Naive thymus-derived CD4-positive, alpha-beta T cell (primary cell): ENCODE data around the gene PDE4C. TPM values are rescaled to one million over a fixed set of nuclear protein-coding genes. Genes with fewer than 3 reads are reported as not detected.
"Not testable (repeated sequence)": the region's sequence is repeated elsewhere in the genome, so short reads cannot be mapped to it uniquely, and the experiment has no call there.

Experiments
- ATAC-seq: fragments of 150-1000 bp; cut with Tn5 transposase; 2 replicates; pipeline ENCODE4 v1.10.0; 2021; ENCODE audit warnings: mild to moderate bottlenecking, moderate library complexity
- CTCF ChIA-PET: fragments of 350-600 bp; sonication (Branson Sonifier 250); formaldehyde crosslinking; loops from one replicate; lab custom pipeline; 2021; ENCODE audit warnings: antibody characterized with exemption; lab: Charles Lee
- POLR2A ChIA-PET: fragments of 350-600 bp; sonication (Branson Sonifier 250); formaldehyde crosslinking; loops from one replicate; lab custom pipeline; 2021; ENCODE audit warnings: antibody characterized with exemption, inconsistent platforms; lab: Charles Lee
- DNase-seq, 9 donors: peaks; one replicate each; pipeline versions ENCODE4 v3.0.0 to v3.0.0-alpha.2; 2020 to 2022; ENCODE audit warnings: mixed read lengths in 1 of 9
- H3K27ac ChIP-seq: one replicate; pipeline ENCODE4 v1.7.0; 2013; ENCODE audit warnings: mild to moderate bottlenecking, low read depth, low read length, moderate library complexity
- H3K27me3 ChIP-seq, 2 donors: one replicate each; pipeline ENCODE4 v1.7.0; 2013; ENCODE audit warnings: low read length in 2 of 2, mild to moderate bottlenecking in 2 of 2, moderate library complexity in 2 of 2; ENCODE audit not compliant: control insufficient read depth in 2 of 2, insufficient read depth in 2 of 2
- H3K36me3 ChIP-seq, 3 experiments: 1 replicate in 2 of 3; 2 replicates in 1 of 3; pipeline ENCODE4 v1.7.0; 2013; ENCODE audit warnings: low read length in 3 of 3, mild to moderate bottlenecking in 3 of 3, moderate library complexity in 1 of 3; ENCODE audit not compliant: insufficient read depth in 3 of 3, control insufficient read depth in 2 of 3
- H3K4me1 ChIP-seq, 2 donors: one replicate each; pipeline ENCODE4 v1.7.0; 2013; ENCODE audit warnings: low read length in 2 of 2, mild to moderate bottlenecking in 2 of 2, moderate library complexity in 1 of 2; ENCODE audit not compliant: control insufficient read depth in 2 of 2, insufficient read depth in 2 of 2
- H3K4me3 ChIP-seq: 2 replicates; pipeline ENCODE4 v1.7.0; 2013; ENCODE audit warnings: mild to moderate bottlenecking, low read length
- H3K9me3 ChIP-seq, 3 experiments: 1 replicate in 2 of 3; 2 replicates in 1 of 3; pipeline ENCODE4 v1.7.0; 2013; ENCODE audit warnings: low read length in 3 of 3; ENCODE audit not compliant: control insufficient read depth in 2 of 3
- H3K27ac Mint-ChIP-seq, 9 donors: one replicate each; pipeline ENCODE4 v1.8.0; 2020 to 2022; ENCODE audit warnings: mixed read lengths in 9 of 9, mild to moderate bottlenecking in 8 of 9, moderate library complexity in 5 of 9, inconsistent platforms in 2 of 9
- H3K27me3 Mint-ChIP-seq, 5 donors: one replicate each; pipeline ENCODE4 v1.8.0; 2021 to 2022; ENCODE audit warnings: mixed read lengths in 5 of 5, mild to moderate bottlenecking in 1 of 5
- H3K36me3 Mint-ChIP-seq, 5 donors: one replicate each; pipeline ENCODE4 v1.8.0; 2020 to 2022; ENCODE audit warnings: mixed read lengths in 5 of 5, mild to moderate bottlenecking in 3 of 5, inconsistent platforms in 1 of 5
- H3K4me1 Mint-ChIP-seq, 7 donors: one replicate each; pipeline ENCODE4 v1.8.0; 2020 to 2022; ENCODE audit warnings: mixed read lengths in 7 of 7, mild to moderate bottlenecking in 3 of 7, inconsistent platforms in 1 of 7
- H3K4me3 Mint-ChIP-seq, 10 donors: one replicate each; pipeline ENCODE4 v1.8.0; 2020 to 2022; ENCODE audit warnings: mild to moderate bottlenecking in 10 of 10, mixed read lengths in 10 of 10, moderate library complexity in 6 of 10, inconsistent platforms in 2 of 10
- H3K9me3 Mint-ChIP-seq, 11 donors: one replicate each; pipeline ENCODE4 v1.8.0; 2020 to 2022; ENCODE audit warnings: mixed read lengths in 11 of 11, mild to moderate bottlenecking in 4 of 11, inconsistent platforms in 1 of 11, moderate library complexity in 1 of 11
- intact Hi-C, 2 donors: fragments of 100-400 bp; cut with micrococcal nuclease; formaldehyde crosslinking; loops; one replicate each; pipeline ENCODE4 v1.15.1; 2023
- polyA plus RNA-seq, 2 donors: library from polyadenylated mRNA; unstranded; fragments of 300-500 nt; fragmentation: Illumina TruSeq; gene quantifications; one replicate each; pipeline ENCODE4 v1.2.3, GENCODE V29; 2021
- total RNA-seq, 6 experiments: library from RNA in 5 of 6; stranded (reverse) in 5 of 6; gene quantifications; 1 replicate in 5 of 6; 2 replicates in 1 of 6; pipeline ENCODE4 v1.2.3 and lab custom pipeline; 2021 to 2026

Gene PDE4C
- total and polyA plus RNA-seq, 7 experiments from 2014 or later: not detected

GRCh38 chr19:18211683-18212082, 14.6 kb downstream of the PDE4C start:
- H3K9me3 ChIP-seq: no peaks in the 10 kb centered on the region
- H3K4me3 ChIP-seq: no peak overlapping the region
- H3K4me3 Mint-ChIP-seq: no peak overlapping the region
- H3K9me3 Mint-ChIP-seq: no peaks in the 10 kb centered on the region
- H3K4me1 Mint-ChIP-seq: no peaks in the 10 kb centered on the region
- POLR2A ChIA-PET: interaction anchor here (0.6 kb wide), 2 partner anchors 147 to 261 kb away, joined by 3 read pairs; no protein-coding TSS in a partner anchor
- no peaks in the 10 kb centered on the region for H3K4me1 ChIP-seq
- H3K36me3 ChIP-seq: no peaks in the 10 kb centered on the region
- no peak overlapping the region for H3K27ac ChIP-seq
- ATAC-seq (no peak), DNase-seq (no peak)
- H3K27ac Mint-ChIP-seq: no peak overlapping the region
- CTCF ChIA-PET: interaction anchor here (0.7 kb wide), 1 partner anchor 1088 kb away, joined by 6 read pairs; no protein-coding TSS in a partner anchor
- H3K36me3 Mint-ChIP-seq: no peaks in the 10 kb centered on the region
- intact Hi-C loops: no loop called here
- no peaks in the 10 kb centered on the region for H3K27me3 ChIP-seq
- H3K27me3 Mint-ChIP-seq: peaks cover 0 to 19% (median 11%) of the 10 kb centered on the region in 5 donors

GRCh38 chr19:18209912-18210311, 16.3 kb downstream of the PDE4C start:
- intact Hi-C loops: loop anchor here in 1 of 2 donors (2.0 kb wide), 1 partner anchor 201 kb away; no protein-coding TSS in a partner anchor
- not testable (repeated sequence) for H3K4me3 Mint-ChIP-seq, H3K27me3 ChIP-seq, H3K27ac Mint-ChIP-seq, H3K4me1 Mint-ChIP-seq, H3K9me3 ChIP-seq, H3K36me3 Mint-ChIP-seq, ATAC-seq, H3K9me3 Mint-ChIP-seq, H3K4me3 ChIP-seq, H3K36me3 ChIP-seq, DNase-seq, H3K4me1 ChIP-seq, H3K27ac ChIP-seq
- ChIA-PET CTCF (interaction anchor here (1.3 to 1.8 kb wide), 3 partner anchors 40 to 201 kb away, joined by 4 to 5 read pairs (median 4); no protein-coding TSS in a partner anchor), POLR2A (interaction anchor here (0.6 kb wide), 1 partner anchor 10 kb away, joined by 3 read pairs; no protein-coding TSS in a partner anchor)
- peaks cover 0 to 16% (median 11%) of the 10 kb centered on the region in 5 donors for H3K27me3 Mint-ChIP-seq

- ChIA-PET POLR2A (interaction anchor here (0.6 kb wide), 1 partner anchor 254 kb away, joined by 3 read pairs; no protein-coding TSS in a partner anchor), CTCF (interaction anchor here (0.7 to 8.2 kb wide), 2 partner anchors 44 to 110 kb away, joined by 5 to 95 read pairs; a partner anchor contains a TSS)
- peaks cover 0 to 16% (median 11%) of the 10 kb centered on the region in 5 donors for H3K27me3 Mint-ChIP-seq
- peak in 7 of 9 donors; percentile 25 to 72 (median 50) for DNase-seq
- H3K4me1 ChIP-seq: peaks cover 10 to 12% of the 10 kb centered on the region in 2 donors
- no peak for ATAC-seq
- H3K9me3 ChIP-seq: no peaks in the 10 kb centered on the region
- H3K4me1 Mint-ChIP-seq: peaks cover 0 to 9% (median 6%) of the 10 kb centered on the region in 7 donors
- no peak overlapping the region for H3K4me3 Mint-ChIP-seq
- H3K27ac Mint-ChIP-seq: no peak overlapping the region
- H3K27ac ChIP-seq: no peak overlapping the region
- H3K4me3 ChIP-seq: no peak overlapping the region
- H3K9me3 Mint-ChIP-seq: no peaks in the 10 kb centered on the region
- intact Hi-C loops: loop anchor here (1.0 to 2.0 kb wide), 4 partner anchors 43 to 202 kb away; no protein-coding TSS in a partner anchor
- no peaks in the 10 kb centered on the region for H3K36me3 ChIP-seq
- no peaks in the 10 kb centered on the region for H3K27me3 ChIP-seq
- H3K36me3 Mint-ChIP-seq: no peaks in the 10 kb centered on the region
Observed at GRCh38 chr19:18208098-18208951, 17.9 kb downstream of the PDE4C start.

GRCh38 chr19:18206018-18206417, 20.2 kb downstream of the PDE4C start:
- Mint-ChIP-seq H3K9me3 (peaks cover 0 to 3% (median 0%) of the 10 kb centered on the region in 11 donors), H3K4me1 (peaks cover 11 to 26% (median 22%) of the 10 kb centered on the region in 7 donors), H3K36me3 (peaks cover 0 to 6% (median 0%) of the 10 kb centered on the region in 5 donors), H3K4me3 (no peak overlapping the region), H3K27ac (peak overlapping the region in 1 of 9 donors; percentile 31), H3K27me3 (peaks cover 0 to 16% (median 7%) of the 10 kb centered on the region in 5 donors)
- Histone ChIP-seq H3K4me3 (no peak overlapping the region), H3K36me3 (no peaks in the 10 kb centered on the region), H3K27ac (no peak overlapping the region), H3K4me1 (peaks cover 15 to 16% of the 10 kb centered on the region in 2 donors), H3K9me3 (no peaks in the 10 kb centered on the region), H3K27me3 (no peaks in the 10 kb centered on the region)
- ChIA-PET POLR2A (interaction anchor here (1.0 to 4.5 kb wide), 4 partner anchors 13 to 116 kb away, joined by 3 to 50 read pairs (median 23); partner anchors contain the start of genes JUND, LSM4 and MPV17L2), CTCF (interaction anchor here (0.6 to 8.2 kb wide), 4 partner anchors 32 to 124 kb away, joined by 3 to 95 read pairs (median 4); a partner anchor contains a TSS)
- no peak for ATAC-seq
- intact Hi-C loops: no loop called here
- DNase-seq: no peak

GRCh38 chr19:18205200-18205892, 20.9 kb downstream of the PDE4C start:
- Histone ChIP-seq H3K36me3 (no peaks in the 10 kb centered on the region), H3K4me3 (peak overlapping the region; percentile 82), H3K27me3 (no peaks in the 10 kb centered on the region), H3K27ac (peak overlapping the region; percentile 85), H3K9me3 (no peaks in the 10 kb centered on the region), H3K4me1 (peaks cover 15 to 16% of the 10 kb centered on the region in 2 donors)
- peak in 6 of 9 donors; percentile 28 to 60 (median 45) for DNase-seq
- ATAC-seq: no peak
- Mint-ChIP-seq H3K36me3 (peaks cover 0 to 6% (median 0%) of the 10 kb centered on the region in 5 donors), H3K4me3 (peak overlapping the region; percentile 83 to 98 (median 96)), H3K27ac (peak overlapping the region in 8 of 9 donors; percentile 59 to 99 (median 96)), H3K27me3 (peaks cover 0 to 16% (median 7%) of the 10 kb centered on the region in 5 donors), H3K9me3 (peaks cover 0 to 3% (median 0%) of the 10 kb centered on the region in 11 donors), H3K4me1 (peaks cover 11 to 26% (median 22%) of the 10 kb centered on the region in 7 donors)
- ChIA-PET POLR2A (interaction anchor here (0.8 to 4.5 kb wide), 10 partner anchors 13 to 213 kb away, joined by 3 to 50 read pairs (median 6); partner anchors contain the start of genes JUND, LSM4, MPV17L2 and SSBP4), CTCF (interaction anchor here (0.6 to 8.2 kb wide), 4 partner anchors 31 to 125 kb away, joined by 3 to 95 read pairs (median 4); a partner anchor contains a TSS)
- intact Hi-C loops: loop anchor here in 1 of 2 donors (2.0 kb wide), 2 partner anchors 45 to 213 kb away; partner anchors contain the start of gene SSBP4
